ENCODE measurements around the gene TOR1A.

The TOR1A gene

GRCh38 chr9:129769669-129770068, 54.3 kb downstream of the TOR1A start:
- H3K79me1 ChIP-seq (replicated peaks; ENCODE audit: low read length, poor library complexity, severe bottlenecking), result no peaks in the 10 kb centered on the region
- no peak overlapping the region for H3K14ac ChIP-seq (ENCODE audit: low read length in 2 of 2)
- no peak for DNase-seq
- no peak overlapping the region for H3K23ac ChIP-seq (ENCODE audit: low read length in 2 of 2)
- peaks cover 4% of the 10 kb centered on the region for H3K4me1 ChIP-seq (ENCODE audit: control insufficient read depth, insufficient read depth, low read depth, low read length)
- H2BK15ac ChIP-seq (ENCODE audit: low read depth, poor library complexity, severe bottlenecking), result no peak overlapping the region
- H3K9me3 ChIP-seq (ENCODE audit: control insufficient read depth, low read length), result no peaks in the 10 kb centered on the region
- H4K8ac ChIP-seq (ENCODE audit: low read length), result peak overlapping the region; percentile 4
- peaks cover 0 to 7% of the 10 kb centered on the region in 2 experiments for H3K27me3 ChIP-seq (ENCODE audit: control insufficient read depth in 1 of 2, insufficient read depth in 1 of 2, low read length in 2 of 2)
- no peak overlapping the region for H3K18ac ChIP-seq (ENCODE audit: low read depth in 1 of 2, low read length in 2 of 2)
- no peak overlapping the region for H2BK5ac ChIP-seq (ENCODE audit: low read depth, low read length, poor library complexity, severe bottlenecking)
- WGBS, result 91% methylated on average over 4 of the region's 5 CpGs
- no peak overlapping the region for H3K4ac ChIP-seq (ENCODE audit: low read depth in 1 of 2, low read length in 2 of 2)
- no peak overlapping the region for H2AK5ac ChIP-seq (ENCODE audit: low read length, severe bottlenecking)
- H3K9ac ChIP-seq (ENCODE audit: low read length), result no peak overlapping the region
- no peak overlapping the region for H2BK120ac ChIP-seq (ENCODE audit: low read depth, low read length)
- no peak overlapping the region for H3K4me2 ChIP-seq (ENCODE audit: low read length, poor library complexity, severe bottlenecking)
- peak overlapping the region; percentile 25 for H4K91ac ChIP-seq (ENCODE audit: low read length)
- H3K27ac ChIP-seq (ENCODE audit: low read length, poor library complexity, severe bottlenecking), result no peak overlapping the region
- H2AFZ ChIP-seq (ENCODE audit: low read depth, low read length), result no peak overlapping the region
- no peak overlapping the region for H3K4me3 ChIP-seq (ENCODE audit: insufficient read depth in 1 of 2, low read depth in 1 of 2, low read length in 2 of 2)
- peak overlapping the region in 1 of 2 experiments; percentile 38 for H2BK12ac ChIP-seq (ENCODE audit: low read length in 2 of 2)
- peaks cover 0 to 2% of the 10 kb centered on the region in 2 experiments for H3K36me3 ChIP-seq (ENCODE audit: control insufficient read depth in 1 of 2, insufficient read depth in 2 of 2, low read depth in 1 of 2, low read length in 2 of 2)

GRCh38 chr9:129768486-129768885, 55.5 kb downstream of the TOR1A start:
- H3K9ac ChIP-seq (ENCODE audit: low read length), result no peak overlapping the region
- H3K36me3 ChIP-seq (ENCODE audit: control insufficient read depth in 1 of 2, insufficient read depth in 2 of 2, low read depth in 1 of 2, low read length in 2 of 2), result peaks cover 0 to 2% of the 10 kb centered on the region in 2 experiments
- H2BK120ac ChIP-seq (ENCODE audit: low read depth, low read length), result no peak overlapping the region
- no peak overlapping the region for H4K8ac ChIP-seq (ENCODE audit: low read length)
- no peaks in the 10 kb centered on the region for H3K79me1 ChIP-seq (replicated peaks; ENCODE audit: low read length, poor library complexity, severe bottlenecking)
- H2BK5ac ChIP-seq (ENCODE audit: low read depth, low read length, poor library complexity, severe bottlenecking), result no peak overlapping the region
- H3K23ac ChIP-seq (ENCODE audit: low read length in 2 of 2), result no peak overlapping the region
- H3K4ac ChIP-seq (ENCODE audit: low read depth in 1 of 2, low read length in 2 of 2), result no peak overlapping the region
- H3K18ac ChIP-seq (ENCODE audit: low read depth in 1 of 2, low read length in 2 of 2), result peak overlapping the region in 1 of 2 experiments; percentile 21
- H2AFZ ChIP-seq (ENCODE audit: low read depth, low read length), result no peak overlapping the region
- no peak overlapping the region for H3K4me3 ChIP-seq (ENCODE audit: insufficient read depth in 1 of 2, low read depth in 1 of 2, low read length in 2 of 2)
- H3K14ac ChIP-seq (ENCODE audit: low read length in 2 of 2), result no peak overlapping the region
- peaks cover 0 to 5% of the 10 kb centered on the region in 2 experiments for H3K27me3 ChIP-seq (ENCODE audit: control insufficient read depth in 1 of 2, insufficient read depth in 1 of 2, low read length in 2 of 2)
- H4K91ac ChIP-seq (ENCODE audit: low read length), result no peak overlapping the region
- no peak overlapping the region for H3K4me2 ChIP-seq (ENCODE audit: low read length, poor library complexity, severe bottlenecking)
- no peak overlapping the region for H2AK5ac ChIP-seq (ENCODE audit: low read length, severe bottlenecking)
- peak overlapping the region in 1 of 2 experiments; percentile 31 for H2BK12ac ChIP-seq (ENCODE audit: low read length in 2 of 2)
- H2BK15ac ChIP-seq (ENCODE audit: low read depth, poor library complexity, severe bottlenecking), result no peak overlapping the region
- H3K27ac ChIP-seq (ENCODE audit: low read length, poor library complexity, severe bottlenecking), result no peak overlapping the region
- H3K9me3 ChIP-seq (ENCODE audit: control insufficient read depth, low read length), result no peaks in the 10 kb centered on the region
- no peak for DNase-seq
- 95% methylated on average over 6 of the region's 6 CpGs for WGBS
- peaks cover 1% of the 10 kb centered on the region for H3K4me1 ChIP-seq (ENCODE audit: control insufficient read depth, insufficient read depth, low read depth, low read length)

- no peak overlapping the region for H4K91ac ChIP-seq (ENCODE audit: low read length)
- H2AFZ ChIP-seq (ENCODE audit: low read depth, low read length), result no peak overlapping the region
- H3K23ac ChIP-seq (ENCODE audit: low read length in 2 of 2), result no peak overlapping the region
- no peak overlapping the region for H3K4me3 ChIP-seq (ENCODE audit: insufficient read depth in 1 of 2, low read depth in 1 of 2, low read length in 2 of 2)
- no peak overlapping the region for H2BK5ac ChIP-seq (ENCODE audit: low read depth, low read length, poor library complexity, severe bottlenecking)
- no peak overlapping the region for H2BK120ac ChIP-seq (ENCODE audit: low read depth, low read length)
- peaks cover 0 to 2% of the 10 kb centered on the region in 2 experiments for H3K36me3 ChIP-seq (ENCODE audit: control insufficient read depth in 1 of 2, insufficient read depth in 2 of 2, low read depth in 1 of 2, low read length in 2 of 2)
- 96% methylated on average over 4 of the region's 4 CpGs for WGBS
- no peaks in the 10 kb centered on the region for H3K9me3 ChIP-seq (ENCODE audit: control insufficient read depth, low read length)
- H3K4ac ChIP-seq (ENCODE audit: low read depth in 1 of 2, low read length in 2 of 2), result no peak overlapping the region
- H3K18ac ChIP-seq (ENCODE audit: low read depth in 1 of 2, low read length in 2 of 2), result no peak overlapping the region
- no peak overlapping the region for H2AK5ac ChIP-seq (ENCODE audit: low read length, severe bottlenecking)
- no peak overlapping the region for H3K9ac ChIP-seq (ENCODE audit: low read length)
- H4K8ac ChIP-seq (ENCODE audit: low read length), result no peak overlapping the region
- no peaks in the 10 kb centered on the region for H3K79me1 ChIP-seq (replicated peaks; ENCODE audit: low read length, poor library complexity, severe bottlenecking)
- H2BK15ac ChIP-seq (ENCODE audit: low read depth, poor library complexity, severe bottlenecking), result no peak overlapping the region
- H3K14ac ChIP-seq (ENCODE audit: low read length in 2 of 2), result no peak overlapping the region
- DNase-seq, result no peak
- peaks cover 0 to 5% of the 10 kb centered on the region in 2 experiments for H3K27me3 ChIP-seq (ENCODE audit: control insufficient read depth in 1 of 2, insufficient read depth in 1 of 2, low read length in 2 of 2)
- H3K27ac ChIP-seq (ENCODE audit: low read length, poor library complexity, severe bottlenecking), result no peak overlapping the region
- H3K4me2 ChIP-seq (ENCODE audit: low read length, poor library complexity, severe bottlenecking), result no peak overlapping the region
- H2BK12ac ChIP-seq (ENCODE audit: low read length in 2 of 2), result no peak overlapping the region
- H3K4me1 ChIP-seq (ENCODE audit: control insufficient read depth, insufficient read depth, low read depth, low read length), result peaks cover 11% of the 10 kb centered on the region
These were observed 58.1 kb downstream of the TOR1A start for GRCh38 chr9:129765764-129766317.

GRCh38 chr9:129762985-129763926, 60.7 kb downstream of the TOR1A start:
- peak overlapping the region; percentile 73 to 87 for H3K18ac ChIP-seq (ENCODE audit: low read depth in 1 of 2, low read length in 2 of 2)
- peak overlapping the region; percentile 86 for H3K9ac ChIP-seq (ENCODE audit: low read length)
- H2AFZ ChIP-seq (ENCODE audit: low read depth, low read length), result no peak overlapping the region
- H3K4me3 ChIP-seq (ENCODE audit: insufficient read depth in 1 of 2, low read depth in 1 of 2, low read length in 2 of 2), result peak overlapping the region in 1 of 2 experiments; percentile 33
- peak overlapping the region; percentile 51 to 99 for H2BK12ac ChIP-seq (ENCODE audit: low read length in 2 of 2)
- no peak overlapping the region for H3K4me2 ChIP-seq (ENCODE audit: low read length, poor library complexity, severe bottlenecking)
- 59% methylated on average over 12 of the region's 13 CpGs for WGBS
- peaks cover 11% of the 10 kb centered on the region for H3K4me1 ChIP-seq (ENCODE audit: control insufficient read depth, insufficient read depth, low read depth, low read length)
- no peak overlapping the region for H2BK15ac ChIP-seq (ENCODE audit: low read depth, poor library complexity, severe bottlenecking)
- peak overlapping the region; percentile 50 for H2BK120ac ChIP-seq (ENCODE audit: low read depth, low read length)
- H2BK5ac ChIP-seq (ENCODE audit: low read depth, low read length, poor library complexity, severe bottlenecking), result no peak overlapping the region
- no peaks in the 10 kb centered on the region for H3K36me3 ChIP-seq (ENCODE audit: control insufficient read depth in 1 of 2, insufficient read depth in 2 of 2, low read depth in 1 of 2, low read length in 2 of 2)
- peak overlapping the region; percentile 52 for H4K8ac ChIP-seq (ENCODE audit: low read length)
- no peaks in the 10 kb centered on the region for H3K27me3 ChIP-seq (ENCODE audit: control insufficient read depth in 1 of 2, insufficient read depth in 1 of 2, low read length in 2 of 2)
- peak overlapping the region; percentile 57 to 96 for H3K4ac ChIP-seq (ENCODE audit: low read depth in 1 of 2, low read length in 2 of 2)
- no peaks in the 10 kb centered on the region for H3K79me1 ChIP-seq (replicated peaks; ENCODE audit: low read length, poor library complexity, severe bottlenecking)
- peak overlapping the region in 1 of 2 experiments; percentile 81 for H3K14ac ChIP-seq (ENCODE audit: low read length in 2 of 2)
- peak; percentile 91 for DNase-seq
- H3K23ac ChIP-seq (ENCODE audit: low read length in 2 of 2), result no peak overlapping the region
- no peak overlapping the region for H3K27ac ChIP-seq (ENCODE audit: low read length, poor library complexity, severe bottlenecking)
- H4K91ac ChIP-seq (ENCODE audit: low read length), result peak overlapping the region; percentile 89
- H3K9me3 ChIP-seq (ENCODE audit: control insufficient read depth, low read length), result no peaks in the 10 kb centered on the region
- H2AK5ac ChIP-seq (ENCODE audit: low read length, severe bottlenecking), result no peak overlapping the region
